Endometrium (tissue), 2 donors: Measurements from ENCODE around the gene TMEM143.
A peak's percentile ranks its signal among the peaks of the same experiment; 100 is the strongest.

Experiments
- FAIRE-seq: peaks from 2 replicates; lab custom pipeline; 2012; peaks lifted over from hg19 to GRCh38; lab: Jason Lieb, UNC
- donor health status: control.
- donor health status: control.

TMEM143 gene

DNA sequence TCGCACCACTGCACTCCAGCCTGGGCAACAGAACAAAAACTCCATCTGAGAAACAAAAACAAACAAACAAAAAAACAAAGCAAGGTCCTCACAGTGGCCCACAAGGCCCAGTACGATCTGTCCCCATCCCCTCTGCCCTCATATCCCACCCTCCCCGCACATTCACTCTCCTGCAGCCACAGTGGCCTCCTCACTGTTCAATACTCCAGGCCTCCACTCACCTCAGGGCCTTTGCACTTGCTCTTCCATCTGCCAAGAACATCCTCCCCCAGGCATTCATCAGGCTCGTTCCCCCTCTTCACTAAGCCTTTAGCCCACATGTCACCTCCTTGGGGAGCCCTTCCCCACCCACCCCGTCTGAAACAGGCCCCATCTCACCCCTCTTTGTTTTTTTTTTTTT, 4.6 kb downstream of the TMEM143 start:
- FAIRE-seq, result no peak

DNA sequence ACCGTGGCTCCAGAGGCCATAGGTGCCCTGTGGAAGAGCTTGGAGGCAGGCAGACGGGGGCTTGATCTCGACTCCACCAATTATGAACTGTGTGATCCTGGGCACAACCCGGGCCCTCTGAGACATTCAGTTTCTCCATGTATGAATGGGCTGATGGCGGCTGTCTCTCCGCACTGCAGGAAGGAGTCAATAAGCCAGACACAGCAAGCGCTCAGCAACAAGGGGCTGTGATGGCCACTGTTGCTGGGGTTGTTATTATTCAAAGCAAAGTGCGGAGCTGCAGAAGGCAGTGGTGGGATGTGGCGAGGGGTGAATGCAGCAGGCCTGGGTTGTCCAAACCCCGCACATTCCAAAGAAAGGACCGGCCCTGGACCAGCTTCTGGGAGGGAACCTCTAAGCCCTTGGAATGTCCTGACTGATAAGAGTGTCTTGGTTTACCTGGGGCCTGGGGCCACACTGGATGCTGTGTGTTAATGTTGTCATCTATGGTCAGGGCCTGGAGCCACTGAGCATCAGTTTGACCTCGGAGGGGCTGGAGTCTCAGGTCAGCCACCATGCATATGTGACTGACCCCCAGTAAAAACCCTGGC, 8.3 kb downstream of the TMEM143 start:
- FAIRE-seq, result no peak

GRCh38 chr19:48354332-48354992, 9.3 kb downstream of the TMEM143 start:
- FAIRE-seq, result no peak

DNA sequence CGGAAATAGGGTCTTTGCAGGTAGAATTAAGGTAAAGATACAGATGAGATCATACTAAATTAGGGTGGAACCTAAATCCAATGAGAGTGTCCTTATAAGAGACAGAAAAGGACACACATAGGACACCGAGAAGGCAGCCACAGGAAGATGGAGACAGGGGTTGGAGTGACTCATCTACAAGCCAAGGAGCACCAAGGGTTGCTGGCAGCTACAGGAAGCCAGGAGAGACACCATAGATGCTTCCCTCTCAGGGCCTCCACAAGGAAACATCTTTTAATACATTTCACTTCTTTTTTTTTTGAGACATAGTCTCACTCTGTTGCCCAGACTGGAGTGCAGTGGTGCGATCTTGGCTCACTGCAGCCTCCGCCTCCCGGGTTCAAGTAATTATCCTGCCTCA, 10.1 kb downstream of the TMEM143 start:
- FAIRE-seq, result no peak

- FAIRE-seq, result no peak
Measured at GRCh38 chr19:48351341-48351752, 12.4 kb downstream of the TMEM143 start.

GRCh38 chr19:48350856-48351255, 12.9 kb downstream of the TMEM143 start:
- no peak for FAIRE-seq

GRCh38 chr19:48348737-48349136, 15.0 kb downstream of the TMEM143 start:
- no peak for FAIRE-seq

- no peak for FAIRE-seq
Measured at GRCh38 chr19:48348045-48348444, 15.7 kb downstream of the TMEM143 start.

DNA sequence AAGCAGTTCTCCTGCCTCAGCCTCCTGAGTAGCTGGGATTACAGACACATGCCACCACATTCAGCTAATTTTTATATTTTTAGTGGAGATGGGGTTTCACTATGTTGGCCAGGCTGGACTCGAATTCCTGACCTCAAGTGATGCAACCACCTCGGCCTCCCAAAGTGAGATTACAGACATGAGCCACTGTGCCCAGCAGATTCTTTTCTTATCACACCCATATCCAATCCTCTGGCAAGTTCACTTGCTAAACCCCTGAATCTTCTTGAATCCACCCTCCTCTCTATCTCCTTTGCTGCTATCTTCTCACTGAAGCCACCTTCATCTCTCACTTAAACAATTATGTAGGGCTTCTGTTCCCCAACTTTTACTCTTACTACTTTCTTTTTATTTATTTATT, 17.5 kb downstream of the TMEM143 start:
- no peak for FAIRE-seq

DNA sequence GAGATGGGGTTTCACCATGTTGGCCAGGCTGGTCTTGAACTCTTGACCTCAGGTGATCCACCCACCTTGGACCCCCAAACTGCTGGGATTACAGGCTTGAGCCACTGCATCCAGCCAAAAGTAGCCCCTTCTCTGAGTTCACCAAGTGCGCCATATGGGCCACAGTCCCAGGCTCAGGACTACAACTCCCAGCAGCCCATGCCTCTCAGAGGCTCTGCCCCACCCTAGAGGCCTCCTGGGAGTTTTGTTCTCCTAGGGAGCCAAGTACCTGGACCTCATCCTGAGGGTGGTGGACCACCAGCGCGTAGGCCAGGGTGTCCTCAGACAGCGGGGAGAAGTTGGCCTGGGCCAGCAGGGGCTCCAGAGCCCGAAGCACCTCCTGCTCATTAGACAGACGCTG, 18.8 kb downstream of the TMEM143 start:
- FAIRE-seq, result no peak

DNA sequence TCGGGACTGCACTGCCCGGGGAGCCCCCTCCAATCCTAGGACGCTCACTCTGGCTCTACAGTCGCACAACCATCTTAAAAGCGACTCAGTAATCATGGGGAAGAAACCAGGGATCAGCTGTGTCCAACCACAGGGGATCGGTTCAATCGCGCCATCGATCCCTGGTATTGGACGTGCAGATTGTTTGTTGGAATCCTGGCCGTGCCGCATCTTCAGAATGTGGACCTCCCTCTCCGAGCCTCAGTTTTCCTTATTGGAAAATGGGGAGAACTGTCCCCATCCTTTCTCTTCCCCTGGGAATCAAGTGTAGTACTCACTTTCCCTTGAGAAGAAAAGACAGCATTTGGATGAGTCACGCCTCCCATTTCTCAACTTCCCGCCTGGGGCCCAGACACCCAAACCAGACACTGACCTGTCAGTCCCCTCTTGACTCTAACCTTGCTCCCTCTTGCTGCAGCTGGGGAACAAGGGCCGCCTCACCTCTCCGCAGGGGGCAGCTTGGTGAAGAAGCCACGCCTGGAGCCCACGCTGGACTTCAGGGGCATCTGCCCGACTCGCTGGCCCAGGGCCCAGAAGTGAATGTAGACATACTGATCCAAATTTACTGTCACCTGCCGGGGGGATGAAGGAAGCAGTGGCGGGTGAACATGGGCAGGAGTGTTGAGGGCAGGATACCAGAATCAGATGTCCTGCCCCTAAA, 20.7 kb downstream of the TMEM143 start:
- FAIRE-seq, result no peak

DNA sequence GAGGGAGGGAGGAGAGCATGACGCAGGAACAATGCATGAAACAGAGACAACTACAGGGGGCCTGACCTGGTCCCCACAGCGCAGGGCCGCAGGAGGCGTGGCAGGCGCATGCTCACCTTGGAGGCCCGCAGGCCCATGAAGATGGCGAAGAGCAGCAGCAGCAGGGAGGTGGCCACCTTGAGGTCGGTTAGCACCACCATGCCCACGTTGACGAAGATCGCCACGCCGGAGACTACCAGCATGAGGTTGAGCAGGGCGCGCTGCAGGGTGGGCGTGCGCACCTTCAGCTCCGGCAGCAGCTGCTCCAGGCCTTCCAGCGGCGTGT, 21.4 kb downstream of the TMEM143 start:
- no peak for FAIRE-seq

DNA sequence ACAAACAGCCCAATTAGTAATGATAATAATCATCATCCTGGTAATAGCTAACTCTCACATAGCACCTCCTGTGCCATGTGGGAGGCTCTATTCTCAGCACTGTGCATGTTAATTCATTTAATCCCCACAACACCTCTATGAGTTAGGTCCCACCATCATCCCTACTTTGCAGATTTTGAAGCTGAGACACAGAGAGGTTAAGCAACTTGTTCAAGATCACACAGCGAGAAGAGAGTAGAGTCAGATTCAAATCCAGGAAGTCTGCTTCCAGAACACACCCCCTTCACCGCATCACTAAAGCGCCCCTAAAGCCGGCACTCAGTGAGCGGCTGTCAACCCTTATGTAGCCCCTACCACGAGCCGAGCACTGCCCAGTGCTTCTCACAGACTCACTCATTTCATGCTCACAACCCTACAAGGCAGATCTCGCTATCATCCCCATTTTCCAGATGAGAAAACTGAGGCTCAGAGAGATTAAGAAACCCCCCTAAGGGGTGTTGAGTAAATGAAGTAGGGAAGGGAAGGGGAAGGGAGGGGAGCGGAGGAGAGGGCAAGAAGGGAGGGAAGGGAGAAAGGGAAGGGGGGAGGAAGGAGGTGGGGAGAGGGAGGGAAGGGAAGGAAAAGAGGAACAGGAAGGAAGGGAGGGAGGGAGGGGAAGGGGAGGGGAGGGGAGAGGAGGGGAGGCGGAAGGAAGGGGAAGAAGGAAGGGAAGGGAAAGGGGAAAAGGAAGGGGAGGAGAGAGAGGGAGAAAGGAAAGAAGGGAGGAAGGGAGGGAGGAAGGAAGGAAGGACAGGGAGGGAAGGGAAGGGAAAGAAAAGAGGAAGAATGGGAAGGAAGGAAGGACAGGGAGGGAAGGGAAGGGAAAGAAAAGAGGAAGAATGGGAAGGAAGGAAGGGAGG, 22.0 kb downstream of the TMEM143 start:
- FAIRE-seq, result no peak

DNA sequence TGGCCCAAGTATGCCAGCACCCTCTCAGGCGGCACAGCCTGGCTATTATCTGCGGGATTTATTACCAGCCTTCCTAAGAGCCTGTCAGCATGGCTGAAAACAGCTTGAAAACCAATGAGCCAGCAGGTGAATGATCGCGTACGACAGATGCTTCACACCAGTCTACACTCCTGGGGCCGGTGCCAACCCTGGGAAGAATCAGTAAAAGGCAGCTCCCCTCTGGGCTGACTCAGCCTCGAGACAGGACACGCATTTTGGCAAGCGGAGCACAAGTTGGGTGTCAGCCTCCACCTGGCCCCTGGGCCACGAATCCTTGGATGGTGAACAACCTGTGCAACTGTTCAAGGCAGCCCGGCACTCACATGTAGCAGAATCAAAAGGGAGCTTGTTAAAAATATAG, 22.7 kb downstream of the TMEM143 start:
- no peak for FAIRE-seq

- FAIRE-seq, result no peak
Measured at GRCh38 chr19:48338802-48339503, 24.8 kb downstream of the TMEM143 start.

GRCh38 chr19:48338253-48338755, 25.4 kb downstream of the TMEM143 start:
- FAIRE-seq, result no peak

DNA sequence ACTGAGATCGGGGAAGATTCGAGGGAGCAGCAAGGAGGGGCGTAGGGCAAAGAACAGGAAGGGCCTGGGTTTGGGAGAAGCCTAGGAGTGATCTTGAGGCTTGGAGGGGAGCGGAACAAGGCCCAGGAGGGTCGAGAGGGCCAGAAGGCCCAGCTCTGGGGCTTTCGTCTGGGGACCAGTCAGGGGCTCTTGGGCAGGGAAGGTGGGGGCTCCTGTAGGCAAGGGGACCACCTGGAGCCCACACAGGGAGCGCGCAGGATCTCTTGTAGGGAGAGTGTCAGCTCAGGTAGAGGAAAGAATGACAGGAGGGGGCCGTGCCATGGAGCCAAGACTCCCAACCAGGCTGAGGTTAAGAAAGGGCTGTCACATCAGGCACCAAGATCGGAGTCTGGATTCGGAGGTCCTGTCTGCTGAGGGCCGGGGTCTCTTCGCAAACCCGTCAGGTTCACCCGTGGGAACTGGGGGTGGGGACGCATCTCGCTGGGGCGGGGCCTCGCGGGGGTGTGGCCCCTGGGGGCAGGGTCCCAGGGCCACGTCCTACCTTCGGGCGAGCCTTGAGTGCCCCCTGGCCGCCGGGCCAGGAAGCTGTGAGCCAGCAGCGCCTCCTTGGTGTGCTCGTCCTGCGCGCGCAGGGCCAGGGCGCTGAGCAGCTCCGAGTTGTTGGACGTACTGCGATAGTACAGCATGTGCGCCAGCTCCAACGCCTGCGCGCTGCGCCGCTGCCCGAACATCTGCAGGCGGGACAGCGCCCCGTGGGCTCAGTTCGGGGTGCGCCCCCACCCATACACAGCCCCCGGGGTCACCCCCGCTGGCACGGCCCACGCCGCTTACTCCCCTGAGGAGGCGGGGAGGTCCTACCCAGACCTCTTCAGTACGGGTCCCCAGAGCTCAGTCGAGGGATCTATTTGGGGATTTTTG, 30.0 kb downstream of the TMEM143 start:
- no peak for FAIRE-seq

- FAIRE-seq, result peak; percentile 86
Measured at GRCh38 chr19:48332662-48333466, 30.9 kb downstream of the TMEM143 start.

DNA sequence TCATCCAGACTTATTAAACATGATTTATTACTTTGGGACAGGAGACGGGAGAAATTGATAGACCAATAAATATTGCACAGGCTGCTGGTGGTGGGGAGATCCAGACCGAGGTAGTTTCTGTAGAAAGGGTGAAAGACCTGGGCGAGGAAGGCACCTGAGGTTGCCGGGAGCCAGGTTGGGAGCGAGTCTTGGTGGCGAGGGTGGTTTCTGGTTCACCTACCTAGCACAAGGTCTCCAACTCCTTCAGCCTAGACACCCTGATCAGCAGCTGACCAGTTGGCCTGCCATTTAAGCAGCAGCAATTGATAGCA, 31.4 kb downstream of the TMEM143 start:
- FAIRE-seq, result no peak

DNA sequence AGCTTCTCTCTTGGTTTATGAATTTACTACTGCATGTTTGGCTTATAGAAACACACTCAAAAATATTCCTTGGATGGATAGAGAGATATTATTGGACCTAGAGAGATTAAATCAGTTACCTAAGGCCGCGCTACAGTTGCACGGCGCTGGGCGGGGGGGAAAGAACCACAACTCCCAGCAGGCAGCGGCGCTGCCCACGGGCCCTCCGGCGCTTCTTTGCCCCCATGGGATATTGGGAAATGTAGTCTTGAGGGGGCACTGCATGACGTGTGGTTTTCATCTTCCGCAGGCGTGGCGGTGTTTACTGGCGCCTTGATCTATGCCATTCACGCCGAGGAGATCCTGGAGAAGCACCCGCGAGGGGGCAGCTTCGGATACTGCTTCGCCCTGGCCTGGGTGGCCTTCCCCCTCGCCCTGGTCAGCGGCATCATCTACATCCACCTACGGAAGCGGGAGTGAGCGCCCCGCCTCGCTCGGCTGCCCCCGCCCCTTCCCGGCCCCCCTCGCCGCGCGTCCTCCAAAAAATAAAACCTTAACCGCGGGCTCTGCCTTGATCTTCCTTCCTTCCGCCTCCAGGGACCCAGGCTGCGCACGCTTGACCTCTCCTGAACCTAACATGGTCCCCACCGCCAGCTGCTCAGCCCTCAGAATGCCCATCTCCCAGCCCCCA, 33.6 kb downstream of the TMEM143 start:
- no peak for FAIRE-seq
